ENCODE results near the gene CD82.
A peak's percentile ranks its signal among the peaks of the same experiment; 100 is the strongest.

CD82 gene

DNA sequence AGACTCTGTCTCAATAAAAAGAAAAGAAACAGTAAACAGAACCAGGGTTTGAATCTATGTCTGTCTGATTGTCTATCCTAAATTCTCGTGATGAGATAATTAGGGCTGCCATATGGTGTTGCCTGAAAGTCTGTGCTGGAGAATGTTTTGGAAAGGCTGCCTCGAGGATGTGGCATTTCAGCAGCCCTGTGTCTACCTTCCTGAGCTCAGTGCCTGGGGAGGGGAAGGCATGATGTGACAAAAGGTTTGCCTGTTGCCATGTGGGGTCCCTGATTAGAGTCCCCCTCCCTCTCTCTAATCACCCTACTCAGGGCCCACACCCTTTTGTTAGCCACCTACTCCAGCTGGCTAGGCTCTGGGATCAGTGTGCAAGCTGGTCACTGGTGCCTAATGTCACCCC, 15.2 kb downstream of the CD82 start:
- DNase-seq (ENCODE audit: low read depth): no peak
- in situ Hi-C loops (cut with HindIII; ENCODE audit: low sequenced_read_pairs): no loop called here
- no peak overlapping the region for H3K4me3 ChIP-seq (ENCODE audit: low read depth, low read length)
- no peak for TF ChIP-seq CTCF (IDR thresholded peaks at IDR 0.05; ENCODE audit: low read depth, low read length, missing control alignments)

- in situ Hi-C loops (cut with HindIII; ENCODE audit: low sequenced_read_pairs): no loop called here
- H3K4me3 ChIP-seq (ENCODE audit: low read depth, low read length): no peak overlapping the region
- TF ChIP-seq CTCF (IDR thresholded peaks at IDR 0.05; ENCODE audit: low read depth, low read length, missing control alignments): no peak
- DNase-seq (ENCODE audit: low read depth): no peak
These were observed 15.8 kb downstream of the CD82 start for GRCh38 chr11:44581246-44581645.

DNA sequence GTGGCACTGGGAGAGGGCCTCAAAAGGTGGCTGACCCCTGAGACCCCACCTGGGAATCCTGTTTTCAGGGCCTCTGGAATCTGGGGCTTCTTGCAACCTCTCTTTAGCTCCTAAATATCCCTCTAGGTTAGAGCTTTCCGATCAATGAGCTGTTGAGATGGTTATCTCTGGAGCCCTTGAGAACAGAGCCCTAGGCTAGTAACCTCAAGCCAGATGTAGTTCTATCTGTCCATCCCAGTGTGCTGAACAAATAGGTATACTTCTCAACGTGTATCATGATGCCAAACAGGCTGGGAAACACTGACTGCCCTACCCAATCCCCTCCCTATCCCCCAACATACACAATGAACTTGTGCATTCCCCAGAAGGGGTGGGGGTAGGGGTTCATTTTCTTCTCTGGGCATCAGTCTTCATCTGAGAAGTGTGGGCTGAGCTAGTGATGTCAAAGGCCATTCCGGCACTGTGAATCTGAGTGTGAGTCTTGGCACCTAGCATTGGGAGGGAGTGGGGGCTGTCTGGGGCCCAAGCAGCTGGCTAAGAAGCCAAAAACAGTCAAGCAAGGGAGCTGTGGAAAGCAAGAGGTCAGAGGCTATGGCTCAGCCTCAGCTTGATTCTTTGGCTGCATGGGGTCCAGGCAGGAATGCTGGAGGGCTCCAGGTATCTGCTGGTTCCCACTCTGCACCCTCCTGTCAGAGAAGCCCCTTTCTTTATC, 17.3 kb downstream of the CD82 start:
- H3K4me3 ChIP-seq (ENCODE audit: low read depth, low read length): no peak overlapping the region
- in situ Hi-C loops (cut with HindIII; ENCODE audit: low sequenced_read_pairs): no loop called here
- DNase-seq (ENCODE audit: low read depth): no peak
- no peak for TF ChIP-seq CTCF (IDR thresholded peaks at IDR 0.05; ENCODE audit: low read depth, low read length, missing control alignments)

GRCh38 chr11:44583353-44583669, 17.8 kb downstream of the CD82 start:
- TF ChIP-seq CTCF (IDR thresholded peaks at IDR 0.05; ENCODE audit: low read depth, low read length, missing control alignments): no peak
- H3K4me3 ChIP-seq (ENCODE audit: low read depth, low read length): no peak overlapping the region
- no peak for DNase-seq (ENCODE audit: low read depth)
- in situ Hi-C loops (cut with HindIII; ENCODE audit: low sequenced_read_pairs): no loop called here

- TF ChIP-seq CTCF (IDR thresholded peaks at IDR 0.05; ENCODE audit: low read depth, low read length, missing control alignments): no peak
- DNase-seq (ENCODE audit: low read depth): no peak
- H3K4me3 ChIP-seq (ENCODE audit: low read depth, low read length): no peak overlapping the region
- in situ Hi-C loops (cut with HindIII; ENCODE audit: low sequenced_read_pairs): no loop called here
These were observed 20.0 kb downstream of the CD82 start for GRCh38 chr11:44585421-44585820.

GRCh38 chr11:44589301-44589700, 23.8 kb downstream of the CD82 start:
- peak; percentile 9 for DNase-seq (ENCODE audit: low read depth)
- no peak overlapping the region for H3K4me3 ChIP-seq (ENCODE audit: low read depth, low read length)
- no peak for TF ChIP-seq CTCF (IDR thresholded peaks at IDR 0.05; ENCODE audit: low read depth, low read length, missing control alignments)
- in situ Hi-C loops (cut with HindIII; ENCODE audit: low sequenced_read_pairs): no loop called here
